GM04503 (cell line): ENCODE measurements around the gene PLEKHA5.
"Not testable (repeated sequence)": the region's sequence is repeated elsewhere in the genome, so short reads cannot be mapped to it uniquely, and the experiment has no call there.

Experiments used
- DNase-seq: peaks from one replicate; pipeline ENCODE4 v3.0.0-alpha.2; 2012; ENCODE audit warnings: low read depth

PLEKHA5 gene

GRCh38 chr12:19129486-19130223 lies at the start of gene PLEKHA5:
TSS of gene PLEKHA5 (plus strand) at chr12:19129733. CDS start at chr12:19129800, 67 bp downstream.
- no peak for DNase-seq

- DNase-seq: no peak
These were observed 48.6 kb upstream of the PLEKHA5 start for GRCh38 chr12:19080918-19081317.

- no peak for DNase-seq
These were observed 47.1 kb upstream of the PLEKHA5 start for GRCh38 chr12:19082365-19082911.

- DNase-seq: no peak
These were observed 45.0 kb upstream of the PLEKHA5 start for GRCh38 chr12:19084547-19084946.

- DNase-seq: no peak
These were observed 44.4 kb upstream of the PLEKHA5 start for GRCh38 chr12:19085090-19085489.

GRCh38 chr12:19088606-19089005 lies 40.9 kb upstream of the PLEKHA5 start:
- DNase-seq: no peak

GRCh38 chr12:19092482-19092881 lies 37.1 kb upstream of the PLEKHA5 start:
- DNase-seq: not testable (repeated sequence)

GRCh38 chr12:19093218-19093617 lies 36.3 kb upstream of the PLEKHA5 start:
- DNase-seq: peak; percentile 11

- no peak for DNase-seq
These were observed 34.2 kb upstream of the PLEKHA5 start for GRCh38 chr12:19095331-19095730.

GRCh38 chr12:19095756-19096480 lies 33.6 kb upstream of the PLEKHA5 start:
- no peak for DNase-seq

- DNase-seq: no peak
These were observed 24.1 kb upstream of the PLEKHA5 start for GRCh38 chr12:19105463-19105862.

GRCh38 chr12:19107750-19108149 lies 21.8 kb upstream of the PLEKHA5 start:
- no peak for DNase-seq

- no peak for DNase-seq
These were observed 19.2 kb upstream of the PLEKHA5 start for GRCh38 chr12:19110221-19110940.

GRCh38 chr12:19113464-19113863 lies 16.1 kb upstream of the PLEKHA5 start:
- no peak for DNase-seq

- DNase-seq: no peak
These were observed 14.2 kb upstream of the PLEKHA5 start for GRCh38 chr12:19115285-19115684.

GRCh38 chr12:19119440-19119839 lies 10.1 kb upstream of the PLEKHA5 start:
- no peak for DNase-seq

GRCh38 chr12:19120795-19121194 lies 8.7 kb upstream of the PLEKHA5 start:
- DNase-seq: no peak

- DNase-seq: no peak
These were observed 8.0 kb upstream of the PLEKHA5 start for GRCh38 chr12:19121449-19122018.

- DNase-seq: no peak
These were observed 4.2 kb upstream of the PLEKHA5 start for GRCh38 chr12:19125325-19125724.

GRCh38 chr12:19127270-19127669 lies 2.3 kb upstream of the PLEKHA5 start:
- DNase-seq: no peak

GRCh38 chr12:19128485-19128884 lies 1.0 kb upstream of the PLEKHA5 start:
- no peak for DNase-seq

- DNase-seq: no peak
These were observed 429 bp upstream of the PLEKHA5 start for GRCh38 chr12:19129122-19129485.
